Endothelial cell of umbilical vein (primary cell): ENCODE results near the gene STARD3NL. TPM values are rescaled to one million over a fixed set of nuclear protein-coding genes. Genes with fewer than 3 reads are reported as not detected.

ENCODE experiments used
- BruUV-seq: library from RNA; stranded (reverse); fragments of 400-500 nt; replicated peaks from 2 replicates; lab custom pipeline; 2021; lab: Mats Ljungman, UMichigan
- CTCF ChIA-PET: fragments of 300-600, 350-600 bp; sonication (Branson Sonifier 250); formaldehyde crosslinking; loops from one replicate; lab custom pipeline; 2021; ENCODE audit warnings: antibody characterized with exemption, inconsistent platforms; lab: Charles Lee
- POLR2A ChIA-PET: fragments of 300-600, 350-600 bp; sonication (Branson Sonifier 250); formaldehyde crosslinking; loops from one replicate; lab custom pipeline; 2021; ENCODE audit warnings: antibody characterized with exemption, inconsistent platforms; lab: Charles Lee
- DNase-seq: peaks from one replicate; pipeline ENCODE4 v3.0.0-alpha.2; 2011; ENCODE audit warnings: low read depth, low spot score
- FAIRE-seq: peaks from 2 replicates; lab custom pipeline; 2011; peaks lifted over from hg19 to GRCh38; lab: Jason Lieb, UNC
- H2AFZ ChIP-seq: 2 replicates; pipeline ENCODE4 v1.6.0; 2012; ENCODE audit warnings: low read depth, low read length, control low read depth, inconsistent platforms
- H3K27ac ChIP-seq: 2 replicates; pipeline ENCODE4 v1.5.1; 2011; ENCODE audit warnings: low read depth, mild to moderate bottlenecking, control low read depth, low read length, moderate library complexity; ENCODE audit not compliant: insufficient read depth
- H3K27me3 ChIP-seq, 2 experiments: 2 replicates each; pipeline versions ENCODE4 v1.6.0 to v1.6.1; 2011; ENCODE audit warnings: low read length in 2 of 2, mixed read lengths in 1 of 2; ENCODE audit not compliant: control insufficient read depth in 2 of 2, insufficient read depth in 2 of 2
- H3K36me3 ChIP-seq, 2 experiments: 2 replicates in 1 of 2; 3 replicates in 1 of 2; pipeline ENCODE4 v1.5.1; 2011; ENCODE audit warnings: low read length in 2 of 2, mild to moderate bottlenecking in 1 of 2, moderate library complexity in 1 of 2; ENCODE audit not compliant: control insufficient read depth in 2 of 2, insufficient read depth in 2 of 2; ENCODE audit errors: extremely low read depth in 1 of 2
- H3K4me1 ChIP-seq: 3 replicates; pipeline ENCODE4 v1.5.1; 2011; ENCODE audit warnings: mild to moderate bottlenecking, low read length; ENCODE audit not compliant: control insufficient read depth, insufficient read depth; ENCODE audit errors: extremely low read depth
- H3K4me2 ChIP-seq: 2 replicates; pipeline ENCODE4 v1.6.1; 2011; ENCODE audit warnings: low read length, control low read depth, mixed read lengths; ENCODE audit not compliant: insufficient read depth
- H3K4me3 ChIP-seq, 3 experiments: fragments of 200-600 bp in 1 of 3; sonication (generic), shearing (Covaris generic) in 1 of 3; replicated peaks in 1 of 3; 2 replicates each; pipeline ENCODE4 v1.5.1; 2011 to 2016; ENCODE audit warnings: control low read depth in 3 of 3, low read length in 3 of 3, mild to moderate bottlenecking in 2 of 3, inconsistent platforms in 1 of 3, low read depth in 1 of 3, moderate library complexity in 1 of 3; ENCODE audit not compliant: insufficient read depth in 1 of 3
- H3K79me2 ChIP-seq: 2 replicates; pipeline ENCODE4 v1.6.0; 2012; ENCODE audit warnings: low read length, inconsistent platforms; ENCODE audit not compliant: control insufficient read depth, insufficient read depth
- H3K9ac ChIP-seq: replicated peaks from 2 replicates; pipeline ENCODE3; 2011; ENCODE audit warnings: low read length, control low read depth; ENCODE audit not compliant: insufficient read depth; ENCODE audit errors: extremely low read depth
- H3K9me1 ChIP-seq: replicated peaks from 3 replicates; pipeline ENCODE4 v1.6.0; 2011; ENCODE audit warnings: mild to moderate bottlenecking, low read length; ENCODE audit not compliant: control insufficient read depth, insufficient read depth; ENCODE audit errors: extremely low read depth
- H3K9me3 ChIP-seq: replicated peaks from 2 replicates; pipeline ENCODE4 v1.5.1; 2012; ENCODE audit warnings: low read length, inconsistent platforms; ENCODE audit not compliant: control insufficient read depth, insufficient read depth
- H4K20me1 ChIP-seq: replicated peaks from 2 replicates; pipeline ENCODE3; 2011; ENCODE audit warnings: mild to moderate bottlenecking, low read length; ENCODE audit not compliant: control insufficient read depth, insufficient read depth; ENCODE audit errors: extremely low read depth
- CTCF ChIP-seq, 2 donors: IDR thresholded peaks; 1 replicate in 1 of 2; 2 replicates in 1 of 2; pipeline ENCODE4 v1.5.1; 2011; ENCODE audit warnings: low read length in 2 of 2, mild to moderate bottlenecking in 2 of 2, moderate library complexity in 2 of 2, control low read depth in 1 of 2, inconsistent platforms in 1 of 2, low read depth in 1 of 2; ENCODE audit not compliant: insufficient read depth in 1 of 2; ENCODE audit errors: extremely low read depth in 1 of 2
- EZH2 ChIP-seq: IDR thresholded peaks from 2 replicates; pipeline ENCODE4 v1.6.1; 2012; ENCODE audit warnings: borderline replicate concordance, low read depth, mild to moderate bottlenecking, moderate library complexity, low read length, inconsistent platforms; ENCODE audit not compliant: severe bottlenecking
- FOS ChIP-seq: IDR thresholded peaks from 2 replicates; pipeline ENCODE4 v1.6.1; 2011; ENCODE audit warnings: mild to moderate bottlenecking, low read length, moderate library complexity, borderline replicate concordance; ENCODE audit not compliant: insufficient read depth
- GATA2 ChIP-seq: IDR thresholded peaks from 2 replicates; pipeline ENCODE4 v1.7.0; 2011; ENCODE audit warnings: low read depth, mild to moderate bottlenecking, moderate library complexity, mixed read lengths, low read length; ENCODE audit not compliant: insufficient read length, insufficient read depth
- JUN ChIP-seq: IDR thresholded peaks from 2 replicates; pipeline ENCODE4 v1.6.1; 2011; ENCODE audit warnings: borderline replicate concordance, low read depth; ENCODE audit not compliant: insufficient read length, insufficient read depth
- MAX ChIP-seq: IDR thresholded peaks from 2 replicates; pipeline ENCODE4 v1.6.1; 2011; ENCODE audit not compliant: insufficient read depth, insufficient read length
- MYC ChIP-seq: IDR thresholded peaks from one replicate; pipeline ENCODE4 v1.6.1; 2011; ENCODE audit warnings: mild to moderate bottlenecking, low read depth, low read length
- POLR2A ChIP-seq: IDR thresholded peaks from 2 replicates; pipeline ENCODE4 v1.6.1; 2012; ENCODE audit warnings: low read depth, mild to moderate bottlenecking, control low read depth, low read length
- POLR2AphosphoS5 ChIP-seq: IDR thresholded peaks from 2 replicates; pipeline ENCODE4 v1.6.1; 2012; ENCODE audit warnings: low read depth, mild to moderate bottlenecking, control low read depth, low read length, moderate library complexity; ENCODE audit not compliant: insufficient read depth
- dilution Hi-C: fragments of 300-500 bp; cut with MboI; formaldehyde crosslinking; loops from one replicate; pipeline ENCODE4 v1.15.0; 2019; ENCODE audit warnings: low sequenced_read_pairs; ENCODE audit not compliant: extremely low pct_ligation_motif_present
- intact Hi-C: fragments of 100-400 bp; cut with micrococcal nuclease; formaldehyde crosslinking; loops from one replicate; pipeline ENCODE4 v1.10.0; 2022
- polyA plus RNA-seq, 4 experiments: library from polyadenylated mRNA; depleted of rRNA in 3 of 4; stranded (reverse) in 3 of 4; unstranded in 1 of 4; fragments of >200 nt; gene quantifications; 2 replicates each; pipeline versions ENCODE4 v1.2.1 to v1.2.3, GENCODE V29; 2011 to 2012; ENCODE audit warnings: missing spikeins in 1 of 4
- total RNA-seq: library from RNA; stranded (reverse); gene quantifications from 2 replicates; pipeline ENCODE4 v1.2.3, GENCODE V29; 2021

STARD3NL gene
- total and polyA plus RNA-seq, 2 donors (not counting 3 experiments of a cell fraction or from before 2014, with no cell fraction given), result 52.8 to 73.6 TPM

GRCh38 chr7:38187794-38188440, 9.9 kb downstream of the STARD3NL start:
- dilution Hi-C loops, result no loop called here
- DNase-seq (no peak), FAIRE-seq (no peak)
- no peak for TF ChIP-seq MAX
- no peak for TF ChIP-seq GATA2
- TF ChIP-seq MYC, result no peak
- no peak for TF ChIP-seq EZH2
- TF ChIP-seq CTCF (IDR thresholded peaks at IDR 0.05; ENCODE audit: extremely low read depth in 1 of 2, insufficient read depth in 1 of 2, low read depth in 1 of 2, low read length in 2 of 2), result no peak
- no peak for TF ChIP-seq JUN
- TF ChIP-seq POLR2A, result no peak
- no peak for TF ChIP-seq POLR2AphosphoS5
- TF ChIP-seq FOS, result no peak
- peaks cover 3% of the 10 kb centered on the region for H3K4me1 ChIP-seq
- ChIA-PET POLR2A (no interaction called here), CTCF (interaction anchor here (2.8 to 3.5 kb wide), 2 partner anchors 9 to 28 kb away, joined by 18 to 19 read pairs; no protein-coding TSS in a partner anchor)
- no TSS peak for BruUV-seq
- no peak overlapping the region for H3K4me3 ChIP-seq
- no peak overlapping the region for H3K4me2 ChIP-seq
- H4K20me1 ChIP-seq, result peaks cover 9% of the 10 kb centered on the region
- H3K79me2 ChIP-seq, result peaks cover 96% of the 10 kb centered on the region
- no peak overlapping the region for H2AFZ ChIP-seq
- H3K9ac ChIP-seq, result no peak overlapping the region
- intact Hi-C loops, result no loop called here
- H3K27ac ChIP-seq, result no peak overlapping the region
- H3K9me3 ChIP-seq, result no peaks in the 10 kb centered on the region
- no peaks in the 10 kb centered on the region for H3K27me3 ChIP-seq
- peaks cover 0 to 6% of the 10 kb centered on the region in 2 experiments for H3K36me3 ChIP-seq
- no peaks in the 10 kb centered on the region for H3K9me1 ChIP-seq
